Stimulated activated CD8-positive, alpha-beta memory T cell treated with anti-CD3 and anti-CD28 coated beads, Interleukin-12 subunit alpha, Interleukin-12 subunit beta, amount 100 ng/mL, for 4 hours (primary cell): Measurements from ENCODE around the gene SLC45A1.

Experiments
- DNase-seq: peaks from one replicate; pipeline ENCODE4 v3.0.0-alpha.2; 2020; ENCODE audit warnings: low read depth

The SLC45A1 gene

DNA sequence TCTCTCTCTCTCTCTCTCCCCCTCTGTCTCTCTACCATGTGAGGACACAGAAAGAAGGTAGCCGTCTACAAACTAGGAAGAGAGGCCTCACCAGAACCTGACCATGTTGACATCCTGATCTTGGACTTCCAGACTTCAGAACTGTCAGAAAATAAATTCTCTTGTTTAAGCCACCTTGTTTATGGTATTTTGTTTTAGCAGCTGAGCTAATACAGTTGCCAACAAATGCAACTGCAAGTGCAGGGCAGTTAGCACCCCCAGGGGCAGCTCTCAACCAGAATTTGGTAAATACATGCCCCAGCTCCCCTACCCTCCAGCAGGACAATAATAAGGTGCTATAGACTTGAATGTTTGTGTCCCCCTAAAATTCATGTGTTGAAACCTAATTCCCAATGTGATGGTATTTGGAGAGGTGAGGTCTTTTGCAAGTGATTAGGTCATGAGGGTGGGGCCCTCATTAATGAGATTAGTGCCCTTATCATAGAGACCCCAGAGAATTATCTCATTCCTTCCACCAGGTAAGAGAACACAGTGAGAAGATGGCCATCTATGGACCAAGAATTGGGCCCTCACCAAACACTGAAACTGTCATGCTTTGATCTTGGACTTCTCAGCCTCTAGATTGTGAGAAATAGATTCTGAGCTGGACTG, 6.7 kb upstream of the SLC45A1 start:
- DNase-seq: no peak

GRCh38 chr1:8312235-8313218, 5.4 kb upstream of the SLC45A1 start:
- DNase-seq: no peak

DNA sequence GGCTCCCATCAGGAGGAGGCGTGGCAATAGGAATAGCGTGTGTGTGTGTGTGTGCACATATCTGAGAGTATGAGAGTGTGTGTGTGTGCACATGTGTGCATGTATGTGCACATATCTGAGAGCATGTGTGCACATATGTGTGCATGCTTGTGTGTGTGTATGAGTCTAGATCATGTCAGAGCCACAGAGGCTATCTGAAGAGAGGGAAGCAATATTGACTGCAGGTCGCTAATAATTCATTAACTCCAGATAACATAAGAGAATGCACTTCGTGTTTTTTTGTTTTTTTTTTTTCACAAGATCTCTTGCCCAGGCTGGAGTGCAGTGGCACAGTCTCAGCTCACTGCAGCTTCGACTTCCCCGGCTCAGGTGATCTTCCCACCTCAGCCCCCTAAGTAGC, 4.7 kb upstream of the SLC45A1 start:
- DNase-seq: no peak

DNA sequence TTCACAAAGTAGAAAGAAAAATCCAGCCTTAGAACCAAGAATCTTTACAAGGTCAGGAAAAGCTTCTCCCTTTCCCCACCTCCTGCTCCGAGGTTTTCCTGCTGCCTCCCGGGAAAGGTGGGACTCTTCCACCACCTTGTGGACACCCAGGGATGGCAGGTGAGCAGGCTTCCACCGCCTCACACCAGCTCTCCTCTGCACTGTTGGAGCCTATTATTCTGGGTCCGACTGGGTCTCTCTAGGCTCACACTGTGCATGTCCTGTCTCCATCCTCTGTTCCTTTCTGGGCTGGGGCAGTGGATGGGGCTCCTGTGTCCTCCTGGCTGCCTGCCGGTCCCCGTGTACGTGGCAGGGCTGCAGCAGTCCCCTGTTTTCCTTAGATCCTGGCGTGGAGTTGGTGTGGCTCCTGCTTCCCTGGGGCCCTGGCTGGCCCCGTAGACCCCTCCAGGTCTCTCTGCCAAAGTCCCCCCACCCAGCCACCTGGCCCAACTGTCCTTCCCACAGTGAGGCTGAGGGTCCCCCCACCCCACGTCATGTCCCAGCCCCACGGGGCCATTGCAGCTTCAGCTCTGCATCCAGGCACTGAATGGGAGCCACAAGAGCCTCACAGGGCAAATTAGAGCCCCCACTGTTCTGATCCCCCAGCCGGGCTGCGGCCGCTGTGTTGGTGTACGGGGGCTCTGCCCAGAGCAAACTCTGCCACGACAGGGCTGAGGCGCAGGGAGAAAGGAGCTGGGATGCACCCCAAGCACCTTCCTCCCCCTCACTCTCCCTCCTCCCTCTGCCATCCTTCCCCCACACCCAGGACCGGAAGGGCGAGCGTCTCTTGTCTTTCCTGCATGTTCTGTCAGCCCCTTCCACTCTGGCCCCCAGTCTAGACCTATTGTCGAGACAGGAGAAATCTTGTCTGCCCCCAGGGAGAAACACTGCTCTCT, 3.3 kb upstream of the SLC45A1 start:
- DNase-seq: no peak

- no peak for DNase-seq
Observed at GRCh38 chr1:8315573-8316475, 2.1 kb upstream of the SLC45A1 start.

DNA sequence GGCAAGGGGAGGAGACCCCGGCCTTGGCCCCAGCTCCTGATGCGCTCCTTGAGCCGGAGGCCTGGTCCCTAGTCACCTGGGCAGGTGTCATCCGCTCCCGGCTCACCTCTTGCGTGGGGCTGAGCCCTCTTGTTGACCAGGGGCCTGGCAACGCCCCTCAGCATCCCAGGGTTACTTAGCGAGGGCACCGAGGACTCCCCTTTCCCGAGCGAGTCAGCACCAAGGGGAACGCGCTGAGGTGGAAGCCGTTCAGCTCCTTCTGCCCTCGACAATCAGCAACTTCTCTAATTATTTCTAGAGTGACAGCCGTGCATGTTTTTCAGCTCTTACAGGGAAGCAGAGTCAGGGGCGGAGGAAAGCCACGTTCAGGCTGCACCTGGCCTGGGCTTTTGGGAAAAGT, 522 bp downstream of the SLC45A1 start:
- no peak for DNase-seq

GRCh38 chr1:8321612-8322011, 3.7 kb downstream of the SLC45A1 start:
- no peak for DNase-seq

GRCh38 chr1:8323706-8324105, 5.8 kb downstream of the SLC45A1 start:
- no peak for DNase-seq

DNA sequence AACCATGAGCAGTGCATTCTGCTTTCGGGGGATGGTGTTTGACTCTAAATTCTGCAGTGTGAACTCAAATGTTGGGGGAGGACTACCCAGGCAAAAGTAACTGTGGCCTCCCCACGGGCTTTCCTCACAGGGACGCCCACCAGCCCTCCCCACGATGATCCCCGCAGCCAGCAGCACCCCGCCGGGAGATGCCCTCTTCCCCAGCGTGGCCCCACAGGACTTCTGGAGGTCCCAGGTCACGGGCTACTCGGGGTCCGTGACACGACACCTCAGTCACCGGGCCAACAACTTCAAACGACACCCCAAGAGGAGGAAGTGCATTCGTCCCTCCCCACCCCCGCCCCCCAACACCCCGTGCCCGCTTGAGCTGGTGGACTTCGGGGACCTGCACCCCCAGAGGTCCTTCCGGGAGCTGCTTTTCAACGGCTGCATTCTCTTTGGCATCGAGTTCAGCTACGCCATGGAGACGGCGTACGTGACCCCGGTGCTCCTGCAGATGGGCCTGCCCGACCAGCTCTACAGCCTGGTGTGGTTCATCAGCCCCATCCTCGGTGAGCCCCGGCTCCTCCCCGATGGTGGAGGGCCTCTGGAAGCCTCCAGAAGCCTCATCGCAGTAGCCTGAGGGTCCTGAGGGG, 6.4 kb downstream of the SLC45A1 start:
- DNase-seq: no peak

DNA sequence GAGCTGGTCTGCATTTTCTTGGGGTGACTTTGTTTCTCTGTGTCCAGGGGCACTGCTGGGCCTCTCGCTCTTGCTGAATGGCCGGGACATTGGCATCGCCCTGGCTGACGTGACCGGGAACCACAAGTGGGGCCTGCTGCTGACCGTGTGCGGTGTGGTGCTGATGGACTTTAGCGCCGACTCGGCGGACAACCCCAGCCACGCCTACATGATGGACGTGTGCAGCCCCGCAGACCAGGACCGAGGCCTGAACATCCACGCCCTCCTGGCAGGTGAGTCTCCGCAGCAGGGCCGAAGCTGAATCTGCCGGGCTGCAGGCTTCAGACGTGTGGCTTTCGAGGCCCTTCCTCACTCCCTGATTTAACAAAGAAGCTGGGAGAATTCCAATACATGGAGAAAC, 7.9 kb downstream of the SLC45A1 start:
- no peak for DNase-seq

DNA sequence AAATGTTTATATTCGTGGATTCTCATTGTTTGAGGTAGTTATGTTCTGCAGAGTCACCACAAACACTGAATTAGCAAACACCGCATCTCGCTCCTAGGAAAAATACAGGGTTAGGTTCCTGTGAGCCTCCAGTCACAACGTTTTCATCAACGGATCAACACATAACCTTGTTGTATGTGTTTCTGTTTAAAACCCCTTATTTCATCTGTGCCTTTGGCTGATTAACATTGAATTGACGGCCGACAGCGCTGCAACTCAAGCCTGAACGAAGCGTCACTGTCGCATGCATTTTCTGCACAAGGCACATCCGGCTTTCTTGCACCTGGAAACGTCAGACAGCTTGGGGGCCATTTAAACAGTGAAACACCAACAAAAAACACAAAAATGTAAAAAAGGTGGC, 8.4 kb downstream of the SLC45A1 start:
- DNase-seq: no peak

DNA sequence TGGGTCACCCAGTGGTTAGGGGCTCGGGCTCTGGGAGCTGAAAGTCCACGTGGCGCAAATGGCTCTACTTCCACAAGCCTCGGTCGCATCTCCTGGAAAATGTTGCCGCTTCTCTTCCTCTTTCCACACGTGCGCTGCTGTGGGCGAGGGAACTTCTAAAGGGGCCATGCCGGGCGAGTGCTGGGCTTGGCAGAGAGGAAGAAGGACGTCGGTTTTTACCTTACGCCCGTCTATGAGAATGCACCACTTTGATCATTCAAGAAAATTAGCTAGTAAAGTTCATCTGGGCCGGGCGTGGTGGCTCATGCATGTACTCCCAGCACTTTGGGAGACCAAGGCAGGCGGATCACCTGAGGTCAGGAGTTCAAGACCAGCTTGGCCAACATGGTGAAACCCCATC, 10.4 kb downstream of the SLC45A1 start:
- no peak for DNase-seq

DNA sequence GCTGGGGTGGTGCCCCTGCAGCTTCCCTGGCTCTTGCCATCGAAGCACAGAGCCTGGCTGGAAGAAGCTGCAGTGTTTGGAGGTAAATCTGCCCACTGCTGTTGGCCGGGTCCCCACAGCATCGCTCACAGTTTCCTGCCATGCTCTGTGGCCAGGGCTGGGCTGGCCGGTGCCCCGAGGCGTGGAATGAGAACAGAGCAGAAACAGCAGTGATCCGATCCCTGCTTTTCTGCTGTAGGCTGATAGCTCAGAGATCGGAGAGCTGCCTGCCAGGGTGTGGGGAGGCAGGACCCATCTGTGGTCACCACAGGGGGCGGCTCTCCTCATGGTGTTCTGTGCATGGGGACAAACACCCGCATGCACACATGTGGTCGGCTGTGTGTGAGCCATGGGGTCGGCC, 11.5 kb downstream of the SLC45A1 start:
- DNase-seq: no peak

DNA sequence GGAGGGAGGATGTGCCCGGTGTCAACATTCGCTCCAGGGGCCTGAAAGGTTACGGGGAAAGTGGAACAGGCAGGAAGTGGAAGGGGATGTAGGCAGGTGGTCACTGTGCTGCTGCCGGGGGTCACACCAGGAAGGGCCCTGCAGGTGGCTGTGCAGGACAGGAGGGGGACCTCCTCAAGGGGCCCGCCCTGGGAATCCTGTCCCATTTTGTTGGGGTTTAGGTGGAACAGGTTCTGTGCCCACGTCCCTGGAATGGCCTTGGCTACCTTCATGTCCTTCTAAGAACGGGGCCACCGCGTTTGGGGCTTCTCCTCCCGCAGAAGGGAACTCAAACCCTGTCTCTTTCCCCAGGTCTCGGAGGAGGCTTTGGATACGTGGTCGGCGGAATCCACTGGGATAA, 11.9 kb downstream of the SLC45A1 start:
- DNase-seq: no peak

GRCh38 chr1:8330271-8331125, 12.6 kb downstream of the SLC45A1 start:
- DNase-seq: no peak

- DNase-seq: no peak
Observed at GRCh38 chr1:8332806-8333205, 14.9 kb downstream of the SLC45A1 start.

- DNase-seq: no peak
Observed at GRCh38 chr1:8333246-8333987, 15.5 kb downstream of the SLC45A1 start.

GRCh38 chr1:8334106-8334851, 16.4 kb downstream of the SLC45A1 start:
- DNase-seq: no peak
